H54 (cell line): Measurements from ENCODE around the gene KDM6B.
"Not testable (repeated sequence)": the region's sequence is repeated elsewhere in the genome, so short reads cannot be mapped to it uniquely, and the experiment has no call there.

ENCODE experiments used
- DNase-seq: peaks from one replicate; pipeline ENCODE4 v3.0.0; 2011; ENCODE audit warnings: low spot score, mixed read lengths; ENCODE audit not compliant: insufficient read length
- FAIRE-seq: peaks from 3 replicates; lab custom pipeline; 2011; peaks lifted over from hg19 to GRCh38; lab: Jason Lieb, UNC
- POLR2A ChIP-seq: IDR thresholded peaks from 2 replicates; pipeline ENCODE4 v1.6.1; 2011; ENCODE audit warnings: low read depth, mild to moderate bottlenecking, low read length

KDM6B gene

GRCh38 chr17:7833795-7834541 is at the start of gene KDM6B:
TSS of gene KDM6B (plus strand) at chr17:7834217. CDS start at chr17:7845555, 11,338 bp downstream.
- FAIRE-seq (no peak), DNase-seq (peak; percentile 90)
- TF ChIP-seq POLR2A = 0 out of 2 replicates have a peak, but pooled peaks have one; percentile 18

- no peak for TF ChIP-seq POLR2A
- FAIRE-seq = no peak
- DNase-seq = no peak
Observed at GRCh38 chr17:7786866-7787265, 47.2 kb upstream of the KDM6B start.

GRCh38 chr17:7789131-7789530 is 44.9 kb upstream of the KDM6B start:
- DNase-seq = no peak
- no peak for TF ChIP-seq POLR2A
- FAIRE-seq = no peak

- FAIRE-seq (no peak), DNase-seq (no peak)
- no peak for TF ChIP-seq POLR2A
Observed at GRCh38 chr17:7790150-7790549, 43.9 kb upstream of the KDM6B start.

GRCh38 chr17:7792611-7793010 is 41.4 kb upstream of the KDM6B start:
- TF ChIP-seq POLR2A = no peak
- DNase-seq (no peak), FAIRE-seq (no peak)

GRCh38 chr17:7794075-7794663 is 39.8 kb upstream of the KDM6B start:
- TF ChIP-seq POLR2A = no peak
- FAIRE-seq (no peak), DNase-seq (no peak)

- DNase-seq = no peak
- no peak for TF ChIP-seq POLR2A
- no peak for FAIRE-seq
Observed at GRCh38 chr17:7797976-7798375, 36.0 kb upstream of the KDM6B start.

- no peak for DNase-seq
- TF ChIP-seq POLR2A = no peak
- no peak for FAIRE-seq
Observed at GRCh38 chr17:7798839-7799238, 35.2 kb upstream of the KDM6B start.

- DNase-seq = no peak
- no peak for FAIRE-seq
- no peak for TF ChIP-seq POLR2A
Observed at GRCh38 chr17:7803981-7804380, 30.0 kb upstream of the KDM6B start.

- no peak for TF ChIP-seq POLR2A
- DNase-seq (no peak), FAIRE-seq (no peak)
Observed at GRCh38 chr17:7806587-7806986, 27.4 kb upstream of the KDM6B start.

- FAIRE-seq = no peak
- no peak for DNase-seq
- no peak for TF ChIP-seq POLR2A
Observed at GRCh38 chr17:7807206-7807605, 26.8 kb upstream of the KDM6B start.

- DNase-seq (no peak), FAIRE-seq (no peak)
- no peak for TF ChIP-seq POLR2A
Observed at GRCh38 chr17:7809086-7809790, 24.8 kb upstream of the KDM6B start.

- not testable (repeated sequence) for FAIRE-seq, DNase-seq
Observed at GRCh38 chr17:7809791-7810343, 24.1 kb upstream of the KDM6B start.

GRCh38 chr17:7811251-7811650 is 22.8 kb upstream of the KDM6B start:
- DNase-seq (no peak), FAIRE-seq (no peak)
- TF ChIP-seq POLR2A = no peak
